NOMO-1 (cell line): ENCODE measurements around the gene KIAA2012.

Source experiments
- DNase-seq, 2 experiments: peaks; one replicate each; lab custom pipeline; 2025; ENCODE audit not compliant: unreplicated experiment in 2 of 2; lab: John Stamatoyannopoulos, UW

KIAA2012 gene

DNA sequence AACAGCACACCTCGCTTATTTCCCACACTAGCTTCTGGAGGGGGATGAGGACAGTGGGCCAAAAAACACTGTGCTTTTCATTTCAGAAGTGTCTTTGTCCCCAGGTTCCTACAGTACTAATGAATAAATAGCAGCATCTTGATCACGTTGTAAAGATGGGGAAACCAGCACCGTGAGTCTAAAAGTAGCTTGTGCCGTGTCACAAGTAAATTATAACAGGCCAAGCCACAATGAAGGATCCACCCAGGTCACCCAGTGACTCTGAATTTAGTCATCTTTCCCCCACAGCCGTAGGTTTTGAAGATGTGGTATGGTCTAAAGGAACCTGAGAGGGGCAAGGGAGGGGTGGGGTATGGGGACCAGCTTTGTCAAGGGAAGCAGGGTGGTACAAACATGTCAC, 30.6 kb upstream of the KIAA2012 start:
- no peak for DNase-seq

DNA sequence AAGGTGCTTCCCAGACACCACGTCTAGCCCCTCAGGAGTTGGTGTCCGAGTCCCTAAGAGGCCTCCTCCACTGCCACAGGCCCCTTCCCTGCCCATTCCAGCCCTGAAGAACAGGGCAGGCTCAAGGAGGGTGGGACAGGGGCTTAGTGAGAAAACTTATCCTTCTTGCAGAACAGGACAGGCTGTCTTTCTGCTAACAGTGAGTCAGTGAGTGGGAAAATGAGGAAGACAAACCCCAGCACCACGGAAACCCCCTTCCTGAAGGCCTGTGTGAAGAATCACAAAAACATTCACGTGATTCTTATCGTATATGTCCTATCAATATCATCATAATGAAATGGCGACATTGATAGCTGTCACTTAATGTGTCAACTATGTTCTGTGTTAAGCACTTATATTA, 29.6 kb upstream of the KIAA2012 start:
- no peak for DNase-seq

DNA sequence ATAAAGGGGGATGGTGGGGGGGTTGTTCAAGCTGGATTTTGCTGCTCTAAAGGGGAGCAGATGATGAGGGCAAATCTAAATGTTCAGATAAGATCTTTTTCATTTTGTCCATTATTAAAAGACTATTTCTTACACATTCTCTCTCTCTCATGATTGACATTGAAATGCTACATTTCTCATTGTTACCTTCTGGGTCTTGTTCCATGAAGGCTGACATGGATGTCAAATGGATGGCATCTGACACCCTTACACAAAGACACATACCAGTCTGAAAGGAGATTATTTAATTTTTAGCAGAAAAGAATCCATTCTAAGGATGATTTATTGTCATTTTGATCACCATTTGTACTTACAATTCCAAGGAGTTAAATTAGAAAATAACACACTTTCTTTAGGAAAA, 28.3 kb upstream of the KIAA2012 start:
- no peak for DNase-seq

DNA sequence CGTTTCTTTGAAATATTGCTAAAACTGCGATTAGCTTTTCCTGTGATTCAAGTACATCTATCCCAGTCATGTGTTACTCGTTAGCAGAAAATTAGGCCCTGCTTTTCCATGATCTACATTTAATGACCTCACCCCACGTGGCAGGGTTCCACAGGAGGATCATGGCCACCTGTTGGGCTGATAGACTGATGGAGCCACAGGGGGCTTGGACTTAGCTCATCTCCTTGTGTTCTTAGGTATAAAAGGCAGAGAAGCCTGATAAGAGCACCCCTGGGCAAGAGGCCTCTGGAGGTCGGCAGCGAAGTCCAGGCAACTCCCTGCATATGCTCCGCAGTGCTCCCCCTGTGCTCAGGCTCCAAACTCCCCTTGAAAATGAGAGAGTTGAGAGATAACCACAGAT, 26.5 kb upstream of the KIAA2012 start:
- no peak for DNase-seq

DNA sequence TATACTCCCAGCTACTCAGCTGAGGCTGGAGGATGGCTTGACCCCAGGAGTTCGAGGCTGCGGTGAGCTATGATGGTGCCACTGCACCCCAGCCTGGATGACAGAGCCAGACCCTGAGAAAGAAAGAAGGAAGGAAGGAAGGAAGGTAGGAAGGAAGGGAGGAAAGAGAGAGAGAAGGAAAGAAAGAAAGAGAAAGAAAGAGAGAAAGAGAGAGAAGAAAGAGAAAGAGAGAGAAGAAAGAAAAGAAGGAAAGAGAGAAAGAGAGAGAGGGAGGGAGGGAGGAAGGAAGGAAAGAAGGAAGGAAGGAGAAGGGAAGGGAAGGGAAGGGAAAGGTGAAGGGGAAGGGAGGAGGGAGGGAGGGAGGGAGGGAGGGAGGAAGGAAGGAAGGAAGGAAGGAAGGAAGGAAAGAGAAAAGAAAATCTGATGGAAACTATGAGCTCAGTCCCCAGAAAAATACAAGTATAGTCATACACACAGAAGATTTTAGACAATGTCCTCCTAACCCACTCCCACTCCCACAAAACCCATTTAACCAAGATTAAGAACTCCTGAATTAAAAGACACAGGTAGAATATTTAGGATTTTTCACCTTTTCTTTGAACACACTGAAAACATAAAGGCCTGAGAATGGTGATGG, 23.8 kb upstream of the KIAA2012 start:
- DNase-seq: no peak

DNA sequence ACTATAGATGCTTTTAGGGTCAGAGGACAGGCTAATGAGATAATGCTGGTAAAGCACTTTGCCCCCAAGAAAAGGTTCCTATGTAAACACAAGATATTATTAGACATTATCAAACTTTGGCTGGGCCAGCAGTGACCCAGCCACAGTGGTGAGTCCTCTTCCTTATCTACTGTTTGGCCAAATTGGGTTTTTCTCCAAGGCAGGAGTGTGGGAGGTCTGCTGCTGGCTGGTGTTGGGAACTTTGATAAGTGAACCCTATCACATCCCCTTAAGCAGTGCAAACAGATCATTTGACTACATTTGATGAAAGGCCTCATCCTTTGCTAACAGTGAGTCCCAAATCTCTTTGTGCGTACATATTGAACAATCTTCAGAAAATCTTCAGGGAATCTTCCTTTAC, 23.2 kb upstream of the KIAA2012 start:
- DNase-seq: no peak

DNA sequence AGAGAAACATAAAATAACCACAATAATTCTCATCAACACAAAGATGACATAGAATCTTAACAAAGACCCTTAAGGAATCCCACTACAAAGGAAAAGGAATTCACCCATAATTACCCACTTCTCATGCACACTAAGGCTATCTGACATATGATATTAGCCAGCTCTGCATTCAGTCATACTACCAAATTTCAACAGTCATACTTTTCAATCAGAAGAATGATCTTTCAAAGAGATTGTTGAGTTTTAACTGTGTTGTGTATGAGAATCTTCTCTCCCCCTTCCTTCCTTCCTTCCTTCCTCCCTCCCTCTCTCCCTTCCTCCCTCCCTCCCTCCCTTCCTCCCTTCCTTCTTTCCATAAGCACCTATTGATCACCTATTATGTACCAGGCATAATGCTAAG, 22.4 kb upstream of the KIAA2012 start:
- no peak for DNase-seq

DNA sequence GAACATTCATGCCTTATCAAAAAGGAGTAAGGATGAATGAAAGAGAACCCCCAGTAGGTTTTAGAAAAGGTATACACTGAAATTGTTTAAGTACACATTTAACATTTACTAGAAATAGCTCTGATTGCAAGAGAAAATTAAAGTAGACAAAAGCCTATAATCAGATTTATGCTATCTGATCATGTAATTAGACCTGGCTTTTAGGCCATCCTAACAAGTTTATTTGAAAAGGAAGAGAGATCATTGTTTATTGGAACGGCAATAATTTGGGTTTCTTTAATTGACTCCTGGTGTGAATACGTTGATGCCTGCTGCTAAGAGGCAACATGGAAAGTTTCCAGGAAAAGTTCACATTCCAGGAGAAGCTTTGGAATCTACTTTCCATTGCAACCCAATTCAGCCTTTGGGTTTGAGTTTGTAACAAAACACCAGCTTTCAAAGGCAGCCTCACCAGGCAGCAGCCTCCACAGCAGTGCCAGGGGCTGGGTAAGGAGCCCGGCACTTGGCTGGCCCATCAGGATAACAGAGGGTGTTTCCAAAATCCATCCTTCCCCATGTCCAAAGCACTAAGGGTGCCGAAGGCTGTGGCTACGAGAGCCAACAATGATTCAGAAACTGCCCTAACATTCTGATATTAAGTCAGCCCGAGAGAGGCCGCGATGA, 21.4 kb upstream of the KIAA2012 start:
- DNase-seq: no peak

DNA sequence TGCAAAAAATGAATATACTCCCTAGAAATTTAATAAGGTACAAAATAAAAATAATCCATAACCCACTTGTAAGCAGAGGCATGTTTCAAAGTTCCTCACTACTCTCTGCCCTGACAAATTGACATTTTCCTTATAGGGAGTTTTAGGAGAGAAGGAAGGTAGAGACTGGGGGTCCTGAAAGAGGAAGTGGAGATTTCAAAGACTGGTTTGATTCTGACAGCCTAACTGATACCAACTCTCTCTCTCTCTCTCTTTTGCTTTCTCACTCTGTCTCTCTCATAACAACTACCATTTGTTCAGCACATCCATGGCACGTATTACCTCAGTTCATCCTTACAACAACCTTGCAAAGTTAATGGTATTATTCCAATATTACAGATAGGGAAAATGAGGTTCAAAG, 20.8 kb upstream of the KIAA2012 start:
- DNase-seq: no peak

DNA sequence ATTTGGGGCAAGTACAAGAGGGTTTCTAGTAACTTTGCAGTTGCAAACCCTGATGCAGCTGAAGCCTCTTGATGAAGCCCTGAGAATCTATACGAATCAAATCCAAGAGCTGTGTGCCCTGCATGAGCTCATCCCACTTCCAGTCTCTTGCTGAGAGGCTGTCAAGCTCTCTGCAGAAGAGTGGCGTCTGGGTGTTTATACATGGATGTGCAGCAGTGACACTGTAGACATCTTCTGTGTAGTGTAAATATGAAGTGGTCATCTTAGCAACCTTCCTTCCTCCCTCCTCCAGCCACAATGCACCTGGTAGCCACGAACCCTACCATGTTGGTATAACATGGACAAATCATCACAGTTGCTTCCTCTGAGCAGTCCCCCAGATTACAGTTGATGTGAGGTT, 18.4 kb upstream of the KIAA2012 start:
- no peak for DNase-seq

DNA sequence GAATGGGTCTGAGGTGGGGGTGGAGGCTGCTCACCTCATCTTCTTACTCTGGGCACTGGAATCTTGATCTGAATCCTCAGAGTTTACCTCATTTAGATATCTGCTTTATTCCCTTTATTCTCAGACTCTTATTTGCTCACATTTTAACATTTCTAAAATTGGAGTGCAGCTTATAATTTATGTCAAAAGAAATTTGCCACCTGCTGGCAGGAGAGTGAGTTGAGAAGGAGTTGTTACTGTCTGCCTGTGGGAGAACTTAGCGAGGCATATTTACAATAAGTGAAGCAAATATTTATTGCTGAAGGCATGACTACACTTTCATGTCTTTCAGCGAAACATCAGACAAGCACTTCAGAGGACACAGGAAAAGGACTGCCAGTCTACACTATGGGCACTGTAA, 16.4 kb upstream of the KIAA2012 start:
- no peak for DNase-seq

DNA sequence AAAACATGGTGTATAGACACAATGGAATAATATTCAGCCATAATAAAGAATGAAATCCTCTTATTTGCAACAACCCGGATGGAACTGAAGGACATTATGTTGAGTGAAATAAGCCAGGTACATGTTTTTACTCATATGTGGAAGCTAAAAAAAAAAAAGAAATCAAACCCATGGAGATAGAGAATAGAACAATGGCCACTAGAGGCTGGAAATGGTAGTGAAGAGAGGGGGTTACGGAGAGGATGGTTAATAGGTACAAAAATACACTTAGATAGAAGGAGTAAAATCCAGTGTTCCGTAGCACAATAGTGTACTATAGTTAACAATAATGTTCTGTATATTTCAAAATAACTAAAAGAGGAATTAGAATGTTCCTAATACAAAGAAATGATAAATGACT, 12.8 kb upstream of the KIAA2012 start:
- DNase-seq: no peak

DNA sequence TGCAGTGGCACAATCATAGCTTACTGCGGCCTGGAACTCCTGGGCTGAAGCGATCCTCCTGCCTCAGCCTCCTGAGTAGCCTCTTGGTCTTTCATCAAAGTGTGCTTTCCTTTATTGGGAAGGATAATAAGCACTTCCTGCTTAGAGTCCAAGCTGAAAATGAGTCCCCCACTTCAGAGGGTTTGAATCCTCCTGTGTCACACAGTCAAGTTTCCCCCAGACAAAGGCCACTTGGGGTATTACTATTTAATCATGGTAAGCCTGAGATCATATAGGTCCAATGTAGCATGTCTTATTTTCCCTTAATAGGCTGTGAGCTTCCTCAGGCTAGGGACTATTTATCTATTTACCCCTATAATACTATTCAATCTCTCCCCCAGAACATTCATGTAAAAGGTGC, 11.4 kb upstream of the KIAA2012 start:
- DNase-seq: no peak

DNA sequence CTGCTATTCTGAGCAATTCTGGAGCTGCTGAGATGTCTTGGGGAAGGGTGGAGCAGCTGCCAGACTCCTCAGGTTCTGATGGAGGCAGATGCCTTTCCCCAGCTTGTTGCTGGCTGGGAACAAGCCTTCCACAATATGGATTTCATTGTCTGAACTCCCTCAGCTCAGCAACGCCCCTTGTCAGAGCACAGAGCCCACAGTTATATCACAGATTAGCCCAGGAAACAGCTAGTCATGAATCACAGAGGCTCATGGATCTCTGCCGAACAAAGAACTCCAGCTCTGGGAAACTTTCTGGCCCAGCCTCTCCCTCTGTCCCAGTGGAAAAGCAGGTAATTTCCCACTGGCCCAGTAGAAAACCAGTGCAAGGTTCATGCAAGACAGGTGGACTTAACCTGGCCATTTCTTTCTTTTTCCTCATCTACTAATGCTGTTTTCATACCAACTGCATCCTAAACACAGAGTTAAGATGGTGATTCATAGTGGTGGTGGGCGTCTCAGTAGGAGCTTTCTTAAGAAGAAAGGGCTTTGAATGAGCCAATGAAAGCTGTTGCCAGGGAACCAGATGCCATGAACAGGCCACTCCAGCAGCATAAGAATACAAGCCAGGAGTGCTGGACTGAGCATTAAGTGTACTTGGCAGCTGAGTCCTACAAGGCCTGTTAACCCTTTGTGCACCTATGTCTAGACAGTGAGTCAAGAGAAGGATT, 8.7 kb upstream of the KIAA2012 start:
- DNase-seq: no peak

DNA sequence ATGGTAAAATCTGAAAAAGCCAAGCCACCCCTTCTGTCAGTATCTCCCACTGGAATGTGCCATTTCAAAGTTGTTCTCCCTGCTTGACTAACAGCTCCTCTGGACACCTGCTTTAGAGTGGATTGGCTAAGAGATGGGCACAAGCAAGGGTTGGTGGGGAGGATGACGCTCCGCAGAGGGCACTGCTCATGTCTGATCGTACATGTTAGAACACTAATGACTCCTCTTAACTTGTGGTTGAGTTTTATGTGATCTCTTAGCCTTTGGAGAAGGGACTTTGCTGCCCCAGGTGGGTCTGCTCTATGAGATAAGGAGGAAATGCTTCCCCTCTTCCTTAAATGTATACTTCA, 8.2 kb upstream of the KIAA2012 start:
- no peak for DNase-seq

DNA sequence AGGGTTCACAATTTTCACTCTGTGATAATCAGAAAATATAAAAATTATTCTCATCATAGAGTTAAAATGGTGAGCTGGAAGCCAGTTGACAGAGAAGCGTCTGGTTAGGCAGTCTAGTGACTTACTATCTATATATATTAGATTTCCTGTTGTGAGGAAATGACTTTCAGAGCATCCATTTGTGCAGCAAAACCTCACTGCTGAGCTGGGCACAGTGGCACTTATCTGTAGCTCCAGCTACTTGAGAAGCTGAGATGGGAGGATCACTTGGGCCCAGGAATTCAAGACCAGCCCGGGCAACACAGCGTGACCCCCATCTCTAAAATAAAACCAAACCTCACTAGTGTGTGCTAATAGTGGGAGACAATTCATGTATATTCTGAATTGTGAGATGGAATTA, 7.2 kb upstream of the KIAA2012 start:
- no peak for DNase-seq

DNA sequence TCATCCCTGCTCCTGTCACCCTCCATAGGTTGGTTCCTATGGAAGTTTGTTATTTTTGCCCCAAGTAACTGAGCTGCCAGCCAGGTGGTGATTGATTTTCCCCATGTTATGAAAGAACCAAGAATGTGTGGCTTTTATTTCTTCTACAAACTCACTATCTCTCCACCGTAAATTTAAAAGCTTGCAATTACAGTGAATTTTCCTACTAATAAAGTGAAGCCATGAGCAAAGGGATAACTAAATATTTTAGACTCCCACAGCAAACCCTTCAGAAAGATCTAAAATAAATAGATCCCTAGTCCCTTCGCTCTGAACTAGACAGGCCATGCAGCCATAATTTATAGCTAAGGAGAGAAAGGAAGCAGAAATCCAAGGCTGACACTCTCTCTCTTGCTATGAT, 6.2 kb upstream of the KIAA2012 start:
- no peak for DNase-seq

DNA sequence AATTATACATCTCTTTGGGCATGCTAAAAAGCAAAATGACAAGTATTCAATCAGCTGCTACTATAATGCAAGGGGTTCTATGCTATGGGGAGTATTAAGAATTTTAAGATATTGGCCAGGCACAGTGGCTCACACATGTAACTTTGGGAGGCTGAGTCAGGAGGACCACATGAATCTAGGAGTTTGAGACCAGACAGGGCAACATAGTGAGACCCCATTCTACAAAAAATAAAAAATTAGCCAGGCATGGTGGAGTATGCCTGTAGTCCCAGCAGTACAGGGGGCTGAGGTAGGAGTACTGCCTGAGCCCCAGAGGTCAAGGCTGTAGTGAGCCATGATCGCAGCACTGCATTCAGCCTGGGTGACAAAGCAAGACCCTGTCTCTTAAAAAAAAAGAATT, 5.5 kb upstream of the KIAA2012 start:
- no peak for DNase-seq

DNA sequence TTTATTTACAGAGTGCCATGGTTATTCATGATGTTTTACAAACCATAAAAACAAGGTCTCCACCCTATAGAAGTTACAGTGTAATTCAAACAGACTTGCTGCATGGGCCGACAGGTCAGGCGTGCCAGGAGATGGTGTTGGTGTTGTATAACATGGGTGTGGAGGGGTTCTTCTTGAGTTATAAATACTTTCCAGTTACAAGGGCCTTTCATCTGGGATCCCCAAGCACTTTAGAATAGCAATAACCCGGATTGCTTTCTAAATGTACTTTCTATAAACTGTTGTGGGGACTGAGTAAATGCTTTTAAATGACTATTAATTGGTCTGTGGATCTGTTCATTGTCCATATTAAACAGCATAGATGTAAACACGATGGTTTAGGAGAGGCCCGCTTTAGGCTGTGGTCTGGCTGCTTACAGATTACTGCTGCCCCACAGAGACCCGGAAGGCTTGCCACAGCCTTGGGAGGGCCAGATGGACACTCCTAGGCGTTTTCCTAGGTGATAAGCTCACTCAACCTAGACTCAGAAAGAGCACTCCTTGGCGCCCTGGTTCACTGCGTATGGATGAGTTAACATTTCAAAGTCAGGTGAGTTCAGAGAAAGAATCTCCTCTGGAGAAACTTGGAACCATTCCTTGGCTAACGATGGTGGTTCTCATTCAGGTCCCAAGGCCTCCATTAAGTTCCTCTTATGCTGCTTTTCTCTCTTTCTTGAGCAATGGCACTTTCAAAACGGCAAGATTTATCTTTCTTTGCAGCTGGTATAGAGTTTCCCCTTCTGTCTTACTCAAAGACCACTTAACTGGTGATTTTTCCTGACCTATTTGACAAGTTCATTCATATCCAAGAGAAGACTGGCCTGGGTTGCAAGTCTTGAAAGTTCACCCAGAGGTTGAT, 3.6 kb upstream of the KIAA2012 start:
- DNase-seq: peak in 1 of 2 experiments; percentile 38

DNA sequence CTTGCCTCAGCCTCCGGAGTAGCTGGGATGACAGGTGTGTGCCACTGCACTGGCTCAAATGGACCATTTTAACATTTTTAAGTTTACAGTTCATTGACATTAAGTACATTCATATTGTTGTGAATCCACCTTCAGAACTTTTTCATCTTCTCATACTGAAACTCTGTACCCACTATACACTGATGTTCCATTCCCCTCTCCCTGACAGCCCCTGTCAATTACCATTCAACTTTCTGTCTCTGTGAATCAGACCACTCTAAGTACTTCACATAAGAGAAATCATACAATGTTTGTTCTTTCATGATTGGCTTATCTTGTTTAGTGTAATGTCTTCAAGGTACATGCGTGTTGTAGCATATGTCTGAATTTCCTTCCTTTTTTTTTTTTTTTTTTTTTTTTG, 1.9 kb upstream of the KIAA2012 start:
- no peak for DNase-seq

DNA sequence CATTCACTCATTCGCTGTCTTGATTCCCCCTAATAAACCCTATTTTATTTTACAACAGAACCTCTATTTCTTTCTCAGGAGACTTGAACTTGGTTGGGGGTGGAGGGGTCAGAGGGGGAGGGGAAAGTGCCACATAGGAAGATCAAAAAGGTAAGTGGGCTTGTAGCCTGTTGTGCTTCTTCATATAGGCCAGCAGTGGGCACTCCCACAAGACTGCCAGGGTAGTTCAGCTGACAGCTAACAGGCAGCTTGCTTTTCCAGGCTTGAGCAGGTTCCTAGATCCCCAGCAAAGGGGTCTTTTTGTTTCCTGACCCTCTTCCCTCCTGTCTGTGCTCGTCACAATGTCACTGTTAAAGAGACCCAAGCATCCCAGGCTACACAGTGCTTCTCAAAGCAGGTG, 829 bp upstream of the KIAA2012 start:
- DNase-seq: no peak
